Spleen (tissue), 11 donors: ENCODE measurements around the gene PLXNA2. TPM values are rescaled to one million over a fixed set of nuclear protein-coding genes. Genes with fewer than 3 reads are reported as not detected.

ENCODE experiments used
- DNase-seq: peaks from one replicate; pipeline ENCODE4 v3.0.0-alpha.2; 2020
- H3K27ac ChIP-seq, 8 donors: fragments of 200-600 bp; sonication (generic) in 7 of 8; 1 replicate in 4 of 8; 2 replicates in 4 of 8; pipeline versions ENCODE4 v1.5.0 to v1.8.0; 2016 to 2021; ENCODE audit warnings: inconsistent platforms in 4 of 8, mild to moderate bottlenecking in 4 of 8, moderate library complexity in 1 of 8
- H3K27me3 ChIP-seq, 7 donors: fragments of 200-600 bp; sonication (generic) in 6 of 7; replicated peaks in 1 of 7; 1 replicate in 4 of 7; 2 replicates in 3 of 7; pipeline versions ENCODE4 v1.5.0 to v1.8.0; 2016 to 2021; ENCODE audit warnings: inconsistent platforms in 3 of 7, mild to moderate bottlenecking in 1 of 7
- H3K36me3 ChIP-seq, 6 donors: fragments of 200-600 bp; sonication (generic) in 5 of 6; 1 replicate in 4 of 6; 2 replicates in 2 of 6; pipeline versions ENCODE4 v1.5.0 to v1.8.0; 2016 to 2021; ENCODE audit warnings: inconsistent platforms in 2 of 6
- H3K4me1 ChIP-seq, 6 donors: fragments of 200-600 bp; sonication (generic) in 5 of 6; 1 replicate in 3 of 6; 2 replicates in 3 of 6; pipeline versions ENCODE4 v1.5.0 to v1.8.0; 2016 to 2021; ENCODE audit warnings: inconsistent platforms in 3 of 6
- H3K4me3 ChIP-seq, 8 donors: fragments of 200-600 bp; sonication (generic) in 7 of 8; 1 replicate in 4 of 8; 2 replicates in 4 of 8; pipeline versions ENCODE4 v1.5.0 to v1.8.0; 2016 to 2021; ENCODE audit warnings: inconsistent platforms in 4 of 8, mild to moderate bottlenecking in 4 of 8, moderate library complexity in 2 of 8
- H3K9me3 ChIP-seq, 8 donors: fragments of 200-600 bp; sonication (generic) in 7 of 8; 1 replicate in 4 of 8; 2 replicates in 4 of 8; pipeline versions ENCODE4 v1.5.0 to v1.8.0; 2016 to 2021; ENCODE audit warnings: inconsistent platforms in 4 of 8
- POLR2A ChIP-seq, 3 donors: fragments of 450-650 bp; IDR thresholded peaks; one replicate each; pipeline ENCODE4 v1.5.1; 2017; ENCODE audit warnings: antibody characterized with exemption in 3 of 3, mild to moderate bottlenecking in 1 of 3
- POLR2AphosphoS5 ChIP-seq, 3 donors: sonication (generic); formaldehyde crosslinking; IDR thresholded peaks; one replicate each; pipeline ENCODE4 v1.5.1; 2017; ENCODE audit warnings: antibody characterized with exemption in 3 of 3
- WGBS, 5 donors: extraction: QIAGEN DNeasy Blood & Tissue Kit in 3 of 5; methylation state at CpG; one replicate each; pipeline versions ENCODE4 v1.1.5 to v1.1.7; 2013 to 2018; 5-methylcytosine and 5-hydroxymethylcytosine counted together
- intact Hi-C: fragments of 100-400 bp; cut with DNase I; formaldehyde crosslinking; loops from one replicate; pipeline ENCODE4 v1.15.0; 2023; ENCODE audit warnings: low total_unique reads
- polyA plus RNA-seq, 3 donors: library from polyadenylated mRNA; stranded (reverse); fragments of 200-250 nt; gene quantifications; one replicate each; pipeline ENCODE4 v1.2.1, GENCODE V29; 2013
- total RNA-seq, 7 donors: library from RNA; depleted of rRNA in 3 of 7; stranded (reverse); fragments of >200 nt in 3 of 7; fragmentation: NEBNext Ultra II Directional in 4 of 7; extraction: Animal tissue kit (Norgen Biotek cat#: 25700) in 4 of 7; gene quantifications; one replicate each; pipeline versions ENCODE4 v1.1.0 to v1.2.1, GENCODE V29; 2016 to 2021
- TF ChIP-seq, protein P1 (sequence below), 11 experiments: fragments of 200-600 bp in 7 of 11; fragments of 450-650 bp in 4 of 11; sonication (generic) in 4 of 11; IDR thresholded peaks in 8 of 11; conservative IDR thresholded peaks in 3 of 11; 1 replicate in 7 of 11; 2 replicates in 4 of 11; pipeline versions ENCODE4 v1.4.0 to v1.8.0; 2016 to 2021; ENCODE audit warnings: antibody characterized with exemption in 11 of 11, inconsistent platforms in 4 of 11, mild to moderate bottlenecking in 1 of 11
- donor health status: healthy with polysubstance abuse.
- donor health status: DM: no; HTN: no; CAD: no; lungs with moderate emphysema.
- donor health status: DM: no; HTN: no; CAD: no.
- donor health status: Bipolar disorder and iron deficiency.
- donor health status: healthy.
- donor health status: DM: no; HTN: no; CAD: no.
- donor health status: DM: yes; HTN: yes; CAD: no.

Gene PLXNA2
- total and polyA plus RNA-seq, 10 donors = 0.93 to 16.9 (median 7.0) TPM

DNA sequence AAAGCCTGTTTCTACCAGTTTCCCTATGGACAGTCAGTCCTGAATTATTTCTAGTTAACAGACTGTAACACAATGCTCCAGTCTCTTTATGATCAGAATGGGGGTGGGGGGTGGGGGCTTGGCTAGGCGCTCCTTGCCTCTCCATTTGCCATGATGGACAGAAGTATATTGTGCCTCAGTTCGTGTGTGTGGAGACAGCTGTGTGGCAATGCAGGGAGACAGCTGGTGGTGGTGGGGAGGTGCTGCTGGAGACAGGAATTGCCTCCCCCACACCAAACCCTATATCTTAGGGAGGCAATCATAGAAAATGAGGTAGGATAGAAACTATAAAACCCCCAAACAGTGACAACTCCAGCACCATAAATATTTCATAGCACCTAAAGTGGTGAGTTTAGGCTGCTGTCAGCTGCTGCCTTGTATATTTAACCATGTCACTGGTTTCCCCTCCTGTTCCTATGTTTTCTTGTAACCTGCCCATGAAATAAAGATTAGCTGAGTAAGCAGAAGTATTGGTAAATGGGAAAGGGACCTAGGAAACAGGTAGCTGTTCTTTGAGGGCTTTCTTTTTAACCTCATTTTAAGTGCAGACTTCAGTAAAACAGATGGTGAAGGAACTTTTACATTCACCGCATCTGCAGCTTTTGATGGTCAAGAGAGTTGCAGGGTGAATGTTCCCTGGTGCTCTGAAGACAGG, 3.4 kb downstream of the PLXNA2 start:
- intact Hi-C loops = no loop called here

DNA sequence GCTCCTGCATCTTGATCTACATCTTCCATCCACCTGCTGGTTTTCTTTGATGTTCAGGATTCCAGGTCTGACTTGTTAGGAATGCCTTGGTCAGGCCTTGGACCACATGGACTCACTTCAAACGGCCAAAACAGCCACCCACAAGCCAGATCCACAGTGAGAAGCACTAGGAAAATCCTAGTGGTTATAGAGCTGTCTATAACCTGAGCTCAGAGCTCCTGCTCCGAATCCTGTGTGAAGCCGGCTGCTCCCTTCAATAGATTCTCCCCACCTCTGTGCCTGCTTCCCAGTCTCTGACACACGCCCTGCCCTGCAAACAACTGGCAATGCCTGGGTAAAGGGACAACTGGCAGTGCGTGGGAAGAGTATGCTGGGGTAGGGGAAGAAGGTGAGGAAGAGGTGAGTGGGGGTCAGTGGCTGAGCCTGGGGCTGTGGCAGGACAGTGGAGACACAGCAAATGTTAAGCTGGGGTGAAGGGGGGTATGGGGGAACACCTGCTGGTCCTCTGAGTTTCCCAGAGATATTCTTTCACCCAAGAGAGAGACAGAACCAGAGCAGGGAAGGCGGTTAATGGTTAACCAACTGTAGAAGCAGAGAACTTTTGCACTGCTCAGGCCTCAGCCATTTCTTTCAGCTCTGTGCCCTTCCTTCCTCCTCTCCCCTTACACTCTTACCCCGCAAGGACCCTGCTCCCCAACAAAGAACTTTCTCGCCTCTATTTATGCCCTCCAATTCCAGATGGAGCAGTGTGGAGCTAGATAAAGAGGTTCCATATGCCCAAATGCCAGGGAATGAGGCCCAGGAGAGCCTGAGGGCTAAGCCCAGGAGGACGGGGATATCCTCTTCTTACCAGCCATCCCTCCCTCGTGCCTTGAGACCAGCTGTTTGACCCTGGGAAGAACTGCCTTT, 4.5 kb downstream of the PLXNA2 start:
- no peak overlapping the region for H3K27ac ChIP-seq
- H3K4me1 ChIP-seq = peaks cover 7 to 70% (median 36%) of the 10 kb centered on the region in 6 donors
- intact Hi-C loops = no loop called here
- WGBS, 5 donors = 83 to 93% (median 88%) methylated on average over 10 of the region's 10 CpGs
- H3K4me3 ChIP-seq = no peak overlapping the region
- no peaks in the 10 kb centered on the region for H3K36me3 ChIP-seq
- no peaks in the 10 kb centered on the region for H3K9me3 ChIP-seq
- DNase-seq = no peak
- H3K27me3 ChIP-seq = peaks cover 0 to 65% (median 6%) of the 10 kb centered on the region in 7 donors
- no peak for TF ChIP-seq POLR2AphosphoS5 (IDR thresholded peaks at IDR 0.05)

More for the DNA sequence above, 3.4 kb downstream of the PLXNA2 start:
- Histone ChIP-seq H3K36me3 (no peaks in the 10 kb centered on the region), H3K9me3 (no peaks in the 10 kb centered on the region), H3K4me1 (peaks cover 6 to 72% (median 39%) of the 10 kb centered on the region in 6 donors), H3K4me3 (no peak overlapping the region), H3K27ac (no peak overlapping the region), H3K27me3 (peaks cover 0 to 63% (median 6%) of the 10 kb centered on the region in 7 donors)
- no peak for DNase-seq
- TF ChIP-seq, protein P1, sequence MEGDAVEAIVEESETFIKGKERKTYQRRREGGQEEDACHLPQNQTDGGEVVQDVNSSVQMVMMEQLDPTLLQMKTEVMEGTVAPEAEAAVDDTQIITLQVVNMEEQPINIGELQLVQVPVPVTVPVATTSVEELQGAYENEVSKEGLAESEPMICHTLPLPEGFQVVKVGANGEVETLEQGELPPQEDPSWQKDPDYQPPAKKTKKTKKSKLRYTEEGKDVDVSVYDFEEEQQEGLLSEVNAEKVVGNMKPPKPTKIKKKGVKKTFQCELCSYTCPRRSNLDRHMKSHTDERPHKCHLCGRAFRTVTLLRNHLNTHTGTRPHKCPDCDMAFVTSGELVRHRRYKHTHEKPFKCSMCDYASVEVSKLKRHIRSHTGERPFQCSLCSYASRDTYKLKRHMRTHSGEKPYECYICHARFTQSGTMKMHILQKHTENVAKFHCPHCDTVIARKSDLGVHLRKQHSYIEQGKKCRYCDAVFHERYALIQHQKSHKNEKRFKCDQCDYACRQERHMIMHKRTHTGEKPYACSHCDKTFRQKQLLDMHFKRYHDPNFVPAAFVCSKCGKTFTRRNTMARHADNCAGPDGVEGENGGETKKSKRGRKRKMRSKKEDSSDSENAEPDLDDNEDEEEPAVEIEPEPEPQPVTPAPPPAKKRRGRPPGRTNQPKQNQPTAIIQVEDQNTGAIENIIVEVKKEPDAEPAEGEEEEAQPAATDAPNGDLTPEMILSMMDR (IDR thresholded peaks at IDR 0.05 in 8 of 11, conservative IDR thresholded peaks at IDR 0.05 in 3 of 11) = no peak
- TF ChIP-seq POLR2A (IDR thresholded peaks at IDR 0.05) = no peak
- TF ChIP-seq POLR2AphosphoS5 (IDR thresholded peaks at IDR 0.05) = no peak
- 71 to 83% (median 76%) methylated on average over 3 of the region's 3 CpGs for WGBS, 5 donors

DNA sequence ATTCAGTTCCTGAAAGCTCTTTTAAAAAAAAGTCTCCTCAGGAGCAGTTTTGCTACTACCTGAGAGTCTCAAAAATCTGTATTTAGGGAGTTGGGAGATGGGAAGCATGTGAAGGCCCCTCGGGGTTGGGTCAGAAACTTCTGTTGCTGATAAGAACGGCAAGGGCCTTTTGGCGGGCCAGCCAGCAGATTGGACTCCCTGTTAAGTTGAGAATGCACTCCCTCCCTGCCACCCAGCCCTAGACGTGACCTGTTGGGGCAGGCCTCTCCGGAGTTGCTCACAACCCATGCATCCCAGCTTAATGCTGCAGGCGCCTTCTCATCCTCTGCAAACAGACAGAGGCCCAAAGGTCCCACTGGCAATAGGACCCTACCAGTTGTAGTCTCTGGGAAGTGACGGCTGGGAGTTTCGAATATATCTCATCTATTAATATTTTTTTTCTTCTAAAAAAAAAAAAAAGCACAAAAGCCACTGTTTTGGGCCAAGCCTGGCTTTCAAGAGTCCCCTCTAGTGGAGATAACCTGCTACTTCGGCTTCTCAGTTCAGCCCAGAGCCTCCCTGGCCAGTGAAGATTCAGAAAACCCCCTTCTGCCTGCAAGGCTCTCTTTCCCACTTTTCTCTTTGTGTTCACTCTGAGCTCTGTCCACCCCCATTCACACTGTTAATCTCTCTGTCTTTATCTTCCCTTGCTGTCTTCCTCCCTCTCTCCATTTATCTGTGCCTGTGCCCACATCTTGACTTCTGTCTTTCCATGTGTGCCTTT, 5.3 kb downstream of the PLXNA2 start:
- Histone ChIP-seq H3K27me3 (peaks cover 0 to 62% (median 6%) of the 10 kb centered on the region in 7 donors), H3K36me3 (no peaks in the 10 kb centered on the region), H3K27ac (no peak overlapping the region), H3K4me1 (peaks cover 7 to 66% (median 32%) of the 10 kb centered on the region in 6 donors), H3K4me3 (no peak overlapping the region), H3K9me3 (no peaks in the 10 kb centered on the region)
- TF ChIP-seq POLR2AphosphoS5 (IDR thresholded peaks at IDR 0.05) (no peak), POLR2A (IDR thresholded peaks at IDR 0.05) (no peak)
- TF ChIP-seq, protein P1 (IDR thresholded peaks at IDR 0.05 in 8 of 11, conservative IDR thresholded peaks at IDR 0.05 in 3 of 11) = peak in 8 of 11 experiments; percentile 38 to 80 (median 68)
- no peak for DNase-seq
- intact Hi-C loops = no loop called here
- 51 to 60% (median 53%) methylated on average over 8 to 9 of the region's 9 CpGs for WGBS, 5 donors

- no peak for TF ChIP-seq POLR2AphosphoS5 (IDR thresholded peaks at IDR 0.05)
- TF ChIP-seq, protein P1 (IDR thresholded peaks at IDR 0.05 in 8 of 11, conservative IDR thresholded peaks at IDR 0.05 in 3 of 11) = no peak
- TF ChIP-seq POLR2A (IDR thresholded peaks at IDR 0.05) = no peak
- no peaks in the 10 kb centered on the region for H3K9me3 ChIP-seq
- WGBS, 5 donors = 79 to 91% (median 87%) methylated on average over 8 of the region's 8 CpGs
- peaks cover 6 to 50% (median 21%) of the 10 kb centered on the region in 6 donors for H3K4me1 ChIP-seq
- no peak for DNase-seq
- peaks cover 0 to 46% (median 4%) of the 10 kb centered on the region in 7 donors for H3K27me3 ChIP-seq
- H3K4me3 ChIP-seq = no peak overlapping the region
- no peaks in the 10 kb centered on the region for H3K36me3 ChIP-seq
- intact Hi-C loops = loop anchor here (2.0 kb wide), 1 partner anchor 104 kb away; no protein-coding TSS in a partner anchor
- H3K27ac ChIP-seq = no peak overlapping the region
Observed at GRCh38 chr1:208237241-208237640, 6.9 kb downstream of the PLXNA2 start.
